ENCODE data around the gene OSBPL6.
"Not testable (repeated sequence)": the region's sequence is repeated elsewhere in the genome, so short reads cannot be mapped to it uniquely, and the experiment has no call there.

The OSBPL6 gene

DNA sequence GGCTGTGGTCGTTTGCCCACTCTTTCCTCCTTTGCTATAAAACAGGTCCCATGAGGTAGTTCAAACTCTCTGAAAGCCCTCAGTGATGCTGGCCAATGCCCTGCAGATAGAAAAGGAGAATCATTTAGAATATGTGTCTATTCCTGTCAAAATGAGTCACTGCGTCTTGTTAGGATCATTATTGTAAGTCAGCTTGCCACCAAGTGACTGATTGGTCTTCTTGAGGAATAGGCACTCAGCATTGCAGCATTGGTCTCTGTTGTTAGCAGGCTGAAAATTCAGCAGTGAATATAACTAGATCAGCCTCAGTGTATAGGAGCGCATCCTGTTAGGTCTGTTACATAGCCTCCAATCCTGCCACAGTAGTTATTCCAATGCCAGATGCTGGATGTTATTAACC lies 227.8 kb downstream of the OSBPL6 start:
- Histone ChIP-seq H3K79me2 (ENCODE audit: insufficient read depth, low read length) (peaks cover 34% of the 10 kb centered on the region), H3K36me3 (ENCODE audit: insufficient read depth, low read length) (peaks cover 11% of the 10 kb centered on the region; the same call in 1 of the 2 replicates), H3K4me3 (ENCODE audit: low read length, poor library complexity, severe bottlenecking) (no peak overlapping the region), H3F3A (ENCODE audit: low read depth) (no peaks in the 10 kb centered on the region; the same call in 1 of the 2 replicates), H3K4me1 (ENCODE audit: insufficient read depth, low read length, poor library complexity, severe bottlenecking) (peaks cover 33% of the 10 kb centered on the region), H3K27me3 (ENCODE audit: insufficient read depth, low read length, poor library complexity, severe bottlenecking) (no peaks in the 10 kb centered on the region), H3K9me2 (replicated peaks; ENCODE audit: low read depth, low read length) (no peaks in the 10 kb centered on the region), H3K9ac (ENCODE audit: low read depth, low read length, poor library complexity, severe bottlenecking) (no peak overlapping the region), H3K4me2 (ENCODE audit: low read depth, low read length, poor library complexity, severe bottlenecking) (no peak overlapping the region), H4K20me1 (ENCODE audit: insufficient read depth, low read length, poor library complexity, severe bottlenecking) (peaks cover 5% of the 10 kb centered on the region), H2AFZ (ENCODE audit: low read length) (no peak overlapping the region), H3K9me3 (ENCODE audit: insufficient read depth, low read depth, low read length) (no peaks in the 10 kb centered on the region)
- no peak for TF ChIP-seq EZH2phosphoT487 (IDR thresholded peaks at IDR 0.05; ENCODE audit: borderline replicate concordance)
- TF ChIP-seq, protein P1, sequence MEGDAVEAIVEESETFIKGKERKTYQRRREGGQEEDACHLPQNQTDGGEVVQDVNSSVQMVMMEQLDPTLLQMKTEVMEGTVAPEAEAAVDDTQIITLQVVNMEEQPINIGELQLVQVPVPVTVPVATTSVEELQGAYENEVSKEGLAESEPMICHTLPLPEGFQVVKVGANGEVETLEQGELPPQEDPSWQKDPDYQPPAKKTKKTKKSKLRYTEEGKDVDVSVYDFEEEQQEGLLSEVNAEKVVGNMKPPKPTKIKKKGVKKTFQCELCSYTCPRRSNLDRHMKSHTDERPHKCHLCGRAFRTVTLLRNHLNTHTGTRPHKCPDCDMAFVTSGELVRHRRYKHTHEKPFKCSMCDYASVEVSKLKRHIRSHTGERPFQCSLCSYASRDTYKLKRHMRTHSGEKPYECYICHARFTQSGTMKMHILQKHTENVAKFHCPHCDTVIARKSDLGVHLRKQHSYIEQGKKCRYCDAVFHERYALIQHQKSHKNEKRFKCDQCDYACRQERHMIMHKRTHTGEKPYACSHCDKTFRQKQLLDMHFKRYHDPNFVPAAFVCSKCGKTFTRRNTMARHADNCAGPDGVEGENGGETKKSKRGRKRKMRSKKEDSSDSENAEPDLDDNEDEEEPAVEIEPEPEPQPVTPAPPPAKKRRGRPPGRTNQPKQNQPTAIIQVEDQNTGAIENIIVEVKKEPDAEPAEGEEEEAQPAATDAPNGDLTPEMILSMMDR (conservative IDR thresholded peaks at IDR 0.05; ENCODE audit: low read length): no peak

DNA sequence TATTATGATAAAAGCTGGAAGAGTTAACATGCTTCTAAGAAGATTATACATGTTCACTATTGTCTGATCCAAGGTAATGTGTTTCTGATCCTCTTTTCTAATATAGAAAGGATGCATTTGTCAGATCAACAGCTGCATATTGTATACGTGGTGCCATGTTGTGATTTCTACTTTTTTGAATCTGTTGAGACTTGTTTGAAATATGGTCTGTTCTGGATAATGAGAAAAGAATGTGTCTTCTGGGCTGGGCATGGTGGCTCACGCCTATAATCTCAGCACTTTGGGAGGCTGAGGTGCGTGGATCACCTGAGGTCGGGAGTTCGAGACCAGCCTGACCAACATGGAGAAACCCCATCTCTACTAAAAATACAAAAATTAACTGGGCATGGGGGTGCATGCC lies 229.4 kb downstream of the OSBPL6 start:
- H3F3A ChIP-seq (ENCODE audit: low read depth); H3K4me3 ChIP-seq (ENCODE audit: low read length, poor library complexity, severe bottlenecking); H3K9me3 ChIP-seq (ENCODE audit: insufficient read depth, low read depth, low read length); H3K27me3 ChIP-seq (ENCODE audit: insufficient read depth, low read length, poor library complexity, severe bottlenecking); H4K20me1 ChIP-seq (ENCODE audit: insufficient read depth, low read length, poor library complexity, severe bottlenecking); H3K9me2 ChIP-seq (replicated peaks; ENCODE audit: low read depth, low read length); H2AFZ ChIP-seq (ENCODE audit: low read length); H3K4me2 ChIP-seq (ENCODE audit: low read depth, low read length, poor library complexity, severe bottlenecking); H3K9ac ChIP-seq (ENCODE audit: low read depth, low read length, poor library complexity, severe bottlenecking): not testable (repeated sequence)
- H3K4me1 ChIP-seq (ENCODE audit: insufficient read depth, low read length, poor library complexity, severe bottlenecking): peaks cover 30% of the 10 kb centered on the region
- H3K79me2 ChIP-seq (ENCODE audit: insufficient read depth, low read length): peaks cover 25% of the 10 kb centered on the region
- H3K36me3 ChIP-seq (ENCODE audit: insufficient read depth, low read length): peaks cover 23% of the 10 kb centered on the region; the same call in 1 of the 2 replicates

DNA sequence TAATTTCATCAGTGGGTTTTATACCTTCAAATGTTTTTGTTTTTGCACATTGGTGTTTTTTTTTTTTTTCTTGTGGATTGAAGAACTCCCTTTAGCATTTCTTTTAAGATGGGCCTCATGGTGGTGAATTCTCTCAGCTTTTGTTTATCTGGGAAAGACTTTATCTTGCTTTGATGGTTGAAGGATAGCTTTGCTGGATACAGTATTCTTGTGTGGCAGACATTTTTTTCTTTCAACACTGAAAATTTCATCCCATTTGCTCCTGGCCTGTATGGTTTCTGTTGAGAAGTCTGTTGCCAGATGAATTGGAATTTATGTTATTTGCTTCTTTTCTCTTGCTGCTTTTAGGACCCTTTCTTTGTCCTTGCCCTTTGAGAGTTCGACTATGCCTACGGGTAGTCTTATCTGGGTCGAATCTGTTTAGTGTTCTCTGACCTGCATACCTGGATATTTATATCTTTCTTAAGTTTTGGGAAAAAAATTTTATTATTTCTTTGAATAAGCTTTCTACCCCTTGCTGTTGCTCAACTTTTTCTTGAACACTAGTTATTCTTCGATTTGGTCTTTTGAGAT lies 231.0 kb downstream of the OSBPL6 start:
- Histone ChIP-seq H3K4me3 (ENCODE audit: low read length, poor library complexity, severe bottlenecking) (no peak overlapping the region), H4K20me1 (ENCODE audit: insufficient read depth, low read length, poor library complexity, severe bottlenecking) (no peaks in the 10 kb centered on the region), H3K9me3 (ENCODE audit: insufficient read depth, low read depth, low read length) (no peaks in the 10 kb centered on the region), H3K9ac (ENCODE audit: low read depth, low read length, poor library complexity, severe bottlenecking) (no peak overlapping the region), H3K4me2 (ENCODE audit: low read depth, low read length, poor library complexity, severe bottlenecking) (no peak overlapping the region), H2AFZ (ENCODE audit: low read length) (no peak overlapping the region), H3K79me2 (ENCODE audit: insufficient read depth, low read length) (peaks cover 25% of the 10 kb centered on the region), H3K4me1 (ENCODE audit: insufficient read depth, low read length, poor library complexity, severe bottlenecking) (peaks cover 16% of the 10 kb centered on the region), H3K9me2 (replicated peaks; ENCODE audit: low read depth, low read length) (no peaks in the 10 kb centered on the region), H3K36me3 (ENCODE audit: insufficient read depth, low read length) (peaks cover 39% of the 10 kb centered on the region; the same call in 1 of the 2 replicates), H3F3A (ENCODE audit: low read depth) (no peaks in the 10 kb centered on the region), H3K27me3 (ENCODE audit: insufficient read depth, low read length, poor library complexity, severe bottlenecking) (no peaks in the 10 kb centered on the region)
- no peak for TF ChIP-seq EZH2phosphoT487 (IDR thresholded peaks at IDR 0.05; ENCODE audit: borderline replicate concordance)
- TF ChIP-seq, protein P1 (conservative IDR thresholded peaks at IDR 0.05; ENCODE audit: low read length): no peak

DNA sequence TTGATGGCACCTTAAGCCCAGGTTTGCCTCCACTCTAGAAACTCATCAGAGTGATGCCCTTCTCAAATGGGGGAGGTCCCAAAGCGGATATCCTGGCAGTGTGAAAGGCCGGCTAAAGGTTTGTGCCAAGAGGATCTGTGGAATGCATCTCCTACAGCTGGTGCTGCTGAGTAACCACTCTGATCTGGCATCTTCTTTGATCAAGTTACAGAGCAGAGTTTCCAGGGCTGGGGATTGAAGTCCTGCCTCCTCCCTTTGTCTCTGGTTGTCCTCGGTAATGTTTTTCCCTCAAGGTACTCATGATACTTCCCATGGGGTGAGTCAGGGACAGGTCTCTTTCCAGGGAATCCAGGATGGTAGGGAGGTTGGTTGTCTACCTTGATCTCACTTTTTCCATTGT lies 232.1 kb downstream of the OSBPL6 start:
- H3K27me3 ChIP-seq (ENCODE audit: insufficient read depth, low read length, poor library complexity, severe bottlenecking): no peaks in the 10 kb centered on the region
- peaks cover 25% of the 10 kb centered on the region for H3K79me2 ChIP-seq (ENCODE audit: insufficient read depth, low read length)
- no peak overlapping the region for H3K4me3 ChIP-seq (ENCODE audit: low read length, poor library complexity, severe bottlenecking)
- no peaks in the 10 kb centered on the region for H3K9me3 ChIP-seq (ENCODE audit: insufficient read depth, low read depth, low read length)
- H3F3A ChIP-seq (ENCODE audit: low read depth): no peaks in the 10 kb centered on the region
- TF ChIP-seq EZH2phosphoT487 (IDR thresholded peaks at IDR 0.05; ENCODE audit: borderline replicate concordance): no peak
- TF ChIP-seq, protein P1 (conservative IDR thresholded peaks at IDR 0.05; ENCODE audit: low read length): no peak
- peaks cover 50% of the 10 kb centered on the region; the same call in 1 of the 2 replicates for H3K36me3 ChIP-seq (ENCODE audit: insufficient read depth, low read length)
- no peak overlapping the region for H3K4me2 ChIP-seq (ENCODE audit: low read depth, low read length, poor library complexity, severe bottlenecking)
- no peaks in the 10 kb centered on the region for H4K20me1 ChIP-seq (ENCODE audit: insufficient read depth, low read length, poor library complexity, severe bottlenecking)
- peaks cover 10% of the 10 kb centered on the region for H3K4me1 ChIP-seq (ENCODE audit: insufficient read depth, low read length, poor library complexity, severe bottlenecking)
- no peak overlapping the region for H3K9ac ChIP-seq (ENCODE audit: low read depth, low read length, poor library complexity, severe bottlenecking)
- no peak overlapping the region for H2AFZ ChIP-seq (ENCODE audit: low read length)
- H3K9me2 ChIP-seq (replicated peaks; ENCODE audit: low read depth, low read length): no peaks in the 10 kb centered on the region
